H1 (cell line): Measurements from ENCODE around the gene GRK5. TPM values are rescaled to one million over a fixed set of nuclear protein-coding genes. Genes with fewer than 3 reads are reported as not detected.

Experiments used
- CTCF ChIA-PET: fragments of 300-600 bp; sonication (Branson Sonifier 250); formaldehyde crosslinking; loops from one replicate; lab custom pipeline; 2021; ENCODE audit not compliant: partially characterized antibody; lab: Charles Lee
- POLR2A ChIA-PET: fragments of 300-600 bp; sonication (Branson Sonifier 250); formaldehyde crosslinking; loops from one replicate; lab custom pipeline; 2021; ENCODE audit warnings: inconsistent platforms; ENCODE audit not compliant: partially characterized antibody; lab: Charles Lee
- DNase-seq, 2 experiments: peaks; one replicate each; pipeline versions ENCODE4 v3.0.0 to v3.0.0-alpha.2; 2010 to 2022; ENCODE audit warnings: low spot score in 2 of 2, low read depth in 1 of 2, mixed read lengths in 1 of 2
- FAIRE-seq: peaks from 2 replicates; lab custom pipeline; 2011; peaks lifted over from hg19 to GRCh38; lab: Jason Lieb, UNC
- H2AFZ ChIP-seq: 2 replicates; pipeline ENCODE4 v1.8.1; 2012; ENCODE audit warnings: low read length, inconsistent platforms
- H2AK5ac ChIP-seq: 2 replicates; pipeline ENCODE4 v1.6.1; 2013; ENCODE audit warnings: low read depth, low read length
- H2BK120ac ChIP-seq: replicated peaks from 2 replicates; pipeline ENCODE3; 2013; ENCODE audit warnings: low read depth, low read length, inconsistent platforms
- H2BK12ac ChIP-seq: 2 replicates; pipeline ENCODE4 v1.6.1; 2013; ENCODE audit warnings: low read depth, low read length
- H2BK15ac ChIP-seq: 2 replicates; pipeline ENCODE4 v1.6.1; 2013; ENCODE audit warnings: low read length
- H2BK20ac ChIP-seq: 2 replicates; pipeline ENCODE4 v1.6.1; 2013; ENCODE audit warnings: low read length
- H2BK5ac ChIP-seq: 2 replicates; pipeline ENCODE4 v1.6.1; 2013; ENCODE audit warnings: low read depth, low read length
- H3K14ac ChIP-seq: 2 replicates; pipeline ENCODE4 v1.6.1; 2013; ENCODE audit warnings: inconsistent platforms; ENCODE audit not compliant: insufficient read length
- H3K18ac ChIP-seq: 2 replicates; pipeline ENCODE4 v1.6.1; 2013; ENCODE audit warnings: low read length; ENCODE audit errors: extremely low read depth
- H3K23ac ChIP-seq: 2 replicates; pipeline ENCODE4 v1.6.1; 2013; ENCODE audit warnings: inconsistent platforms; ENCODE audit not compliant: insufficient read length
- H3K23me2 ChIP-seq: 2 replicates; pipeline ENCODE4 v1.6.1; 2013; ENCODE audit warnings: low read depth, low read length
- H3K27ac ChIP-seq: 2 replicates; pipeline ENCODE4 v1.6.1; 2011; ENCODE audit warnings: low read depth, low read length, inconsistent platforms
- H3K27me3 ChIP-seq, 4 experiments: replicated peaks in 1 of 4; 1 replicate in 1 of 4; 2 replicates in 3 of 4; pipeline versions ENCODE4 v1.6.1 to v1.8.1; 2011 to 2013; ENCODE audit warnings: low read length in 3 of 4, mild to moderate bottlenecking in 3 of 4, inconsistent platforms in 2 of 4, mixed read lengths in 2 of 4, moderate library complexity in 1 of 4; ENCODE audit not compliant: control insufficient read depth in 3 of 4, insufficient read depth in 3 of 4; ENCODE audit errors: extremely low read depth in 1 of 4
- H3K36me3 ChIP-seq, 4 experiments: 2 replicates each; pipeline versions ENCODE4 v1.6.1 to v1.8.1; 2011 to 2013; ENCODE audit warnings: mild to moderate bottlenecking in 4 of 4, low read length in 3 of 4, moderate library complexity in 2 of 4, control low read depth in 1 of 4, inconsistent platforms in 1 of 4; ENCODE audit not compliant: insufficient read depth in 4 of 4, control insufficient read depth in 2 of 4
- H3K4ac ChIP-seq: replicated peaks from 2 replicates; pipeline ENCODE3; 2013; ENCODE audit warnings: low read length, low read depth, mixed read lengths, inconsistent platforms; ENCODE audit not compliant: insufficient read length
- H3K4me1 ChIP-seq, 4 experiments: replicated peaks in 1 of 4; 1 replicate in 1 of 4; 2 replicates in 3 of 4; pipeline versions ENCODE4 v1.6.1 to v1.8.1; 2011 to 2013; ENCODE audit warnings: low read length in 3 of 4, inconsistent platforms in 2 of 4, mixed read lengths in 1 of 4; ENCODE audit not compliant: insufficient read depth in 4 of 4, control insufficient read depth in 3 of 4
- H3K4me2 ChIP-seq, 2 experiments: 2 replicates each; pipeline versions ENCODE4 v1.6.1 to v1.8.1; 2011 to 2013; ENCODE audit warnings: low read depth in 2 of 2, low read length in 2 of 2, control low read depth in 1 of 2, inconsistent platforms in 1 of 2, mild to moderate bottlenecking in 1 of 2; ENCODE audit not compliant: insufficient read depth in 1 of 2
- H3K4me3 ChIP-seq, 4 experiments: fragments of 200-600, 300-600 bp in 1 of 4; sonication (generic), shearing (Covaris generic), sonication (Bioruptor Twin) in 1 of 4; 2 replicates each; pipeline versions ENCODE4 v1.5.1 to v1.8.1; 2011 to 2016; ENCODE audit warnings: low read length in 4 of 4, low read depth in 3 of 4, control low read depth in 2 of 4, inconsistent platforms in 2 of 4, mild to moderate bottlenecking in 2 of 4, mixed read lengths in 1 of 4, moderate library complexity in 1 of 4; ENCODE audit not compliant: insufficient read depth in 2 of 4; ENCODE audit errors: extremely low read depth in 1 of 4
- H3K56ac ChIP-seq: replicated peaks from 2 replicates; pipeline ENCODE3; 2013; ENCODE audit warnings: low read depth, mild to moderate bottlenecking, mixed read lengths, low read length, inconsistent platforms; ENCODE audit not compliant: insufficient read length
- H3K79me1 ChIP-seq: 2 replicates; pipeline ENCODE4 v1.6.1; 2013; ENCODE audit warnings: low read depth, low read length, control low read depth
- H3K79me2 ChIP-seq, 2 experiments: 2 replicates each; pipeline versions ENCODE4 v1.6.1 to v1.8.1; 2012 to 2013; ENCODE audit warnings: low read length in 2 of 2, mild to moderate bottlenecking in 2 of 2, inconsistent platforms in 1 of 2; ENCODE audit not compliant: insufficient read depth in 2 of 2, control insufficient read depth in 1 of 2
- H3K9ac ChIP-seq, 4 experiments: replicated peaks in 1 of 4; 1 replicate in 1 of 4; 2 replicates in 3 of 4; pipeline versions ENCODE4 v1.6.1 to v1.8.1; 2011 to 2013; ENCODE audit warnings: low read depth in 3 of 4, low read length in 3 of 4, control low read depth in 2 of 4, mild to moderate bottlenecking in 2 of 4, moderate library complexity in 2 of 4, inconsistent platforms in 1 of 4; ENCODE audit errors: extremely low read depth in 1 of 4
- H3K9me3 ChIP-seq, 2 experiments: 2 replicates each; pipeline versions ENCODE4 v1.6.1 to v1.8.1; 2012 to 2013; ENCODE audit warnings: mild to moderate bottlenecking in 2 of 2, moderate library complexity in 2 of 2, control low read depth in 1 of 2, inconsistent platforms in 1 of 2, low read depth in 1 of 2, low read length in 1 of 2, mixed read lengths in 1 of 2; ENCODE audit not compliant: insufficient read depth in 2 of 2
- H4K20me1 ChIP-seq, 2 experiments: replicated peaks in 1 of 2; 2 replicates each; pipeline versions ENCODE3 to v1.8.1; 2011 to 2013; ENCODE audit warnings: inconsistent platforms in 2 of 2, low read length in 2 of 2, mild to moderate bottlenecking in 1 of 2; ENCODE audit not compliant: insufficient read depth in 2 of 2, control insufficient read depth in 1 of 2
- H4K5ac ChIP-seq: 2 replicates; pipeline ENCODE4 v1.6.1; 2013; ENCODE audit warnings: low read length, low read depth, mixed read lengths, inconsistent platforms; ENCODE audit not compliant: insufficient read length
- H4K8ac ChIP-seq: 2 replicates; pipeline ENCODE4 v1.8.0; 2013; ENCODE audit warnings: mild to moderate bottlenecking, moderate library complexity, low read length, inconsistent platforms; ENCODE audit not compliant: insufficient read depth; ENCODE audit errors: extremely low read depth
- H4K91ac ChIP-seq: replicated peaks from 2 replicates; pipeline ENCODE3; 2013; ENCODE audit warnings: low read length, mixed read lengths, inconsistent platforms; ENCODE audit not compliant: insufficient read length
- CEBPB ChIP-seq: IDR thresholded peaks from 2 replicates; pipeline ENCODE4 v1.6.1; 2012; ENCODE audit warnings: low read depth, low read length
- JUND ChIP-seq: IDR thresholded peaks from 2 replicates; pipeline ENCODE4 v1.6.1; 2011; ENCODE audit warnings: mild to moderate bottlenecking, improper control_type of control experiment, low read length
- RAD21 ChIP-seq, 2 experiments: IDR thresholded peaks in 1 of 2; conservative IDR thresholded peaks in 1 of 2; 2 replicates each; pipeline ENCODE4 v1.6.1; 2011; ENCODE audit warnings: low read depth in 2 of 2, low read length in 2 of 2, improper control_type of control experiment in 1 of 2, inconsistent platforms in 1 of 2, mild to moderate bottlenecking in 1 of 2, moderate library complexity in 1 of 2
- SUZ12 ChIP-seq: fragments of 200-600 bp; sonication (generic); IDR thresholded peaks from 2 replicates; pipeline ENCODE4 v1.6.1; 2012; ENCODE audit warnings: mild to moderate bottlenecking, inconsistent platforms, low read length, moderate library complexity, mixed read lengths
- WGBS, 2 experiments: shearing (Covaris generic) in 1 of 2; methylation state at CpG; one replicate each; pipeline versions ENCODE4 v1.1.6 to v1.1.7; 2013 to 2015; ENCODE audit warnings: low lambda C conversion rate in 2 of 2, mixed read lengths in 2 of 2, inconsistent platforms in 1 of 2, low coverage in 1 of 2, missing lambda C conversion rate in 1 of 2; ENCODE audit not compliant: insufficient replicate concordance in 2 of 2, insufficient coverage in 1 of 2, insufficient read length in 1 of 2; ENCODE audit errors: extremely low coverage in 1 of 2, missing lambda C conversion rate in 1 of 2; 5-methylcytosine and 5-hydroxymethylcytosine counted together
- polyA plus RNA-seq, 7 experiments: library from polyadenylated mRNA; depleted of rRNA in 3 of 7; stranded (reverse) in 5 of 7; unstranded in 2 of 7; fragments of >200 nt in 5 of 7; fragments of 200-250 nt in 2 of 7; gene quantifications; 1 replicate in 5 of 7; 2 replicates in 1 of 7; 4 replicates in 1 of 7; pipeline versions ENCODE4 v1.2.1 to v1.2.3, GENCODE V29; 2011 to 2013; ENCODE audit warnings: missing spikeins in 2 of 7, mixed read lengths in 2 of 7
- total RNA-seq: library from RNA; stranded (reverse); fragmentation: NEBNext Ultra II Directional; extraction: Animal tissue kit (Norgen Biotek cat#: 25700); gene quantifications from 2 replicates; pipeline ENCODE4 v1.2.1, GENCODE V29; 2021
- TF ChIP-seq, protein P1 (sequence below), 3 experiments: IDR thresholded peaks; 1 replicate in 2 of 3; 2 replicates in 1 of 3; pipeline versions ENCODE4 v1.5.1 to v1.6.1; 2011; ENCODE audit warnings: low read length in 3 of 3, mild to moderate bottlenecking in 3 of 3, inconsistent platforms in 2 of 3, low read depth in 1 of 3, moderate library complexity in 1 of 3; ENCODE audit not compliant: insufficient read depth in 1 of 3; ENCODE audit errors: control extremely low read depth in 1 of 3
- TF ChIP-seq, protein P2 (sequence below): IDR thresholded peaks from 2 replicates; pipeline ENCODE4 v1.6.1; 2011; ENCODE audit warnings: low read length, improper control_type of control experiment

Gene GRK5
- total and polyA plus RNA-seq, 2 of the 8 experiments (the other 6 are each of a cell fraction or from before 2014, with no cell fraction given), result 0.54 to 2.5 TPM

DNA sequence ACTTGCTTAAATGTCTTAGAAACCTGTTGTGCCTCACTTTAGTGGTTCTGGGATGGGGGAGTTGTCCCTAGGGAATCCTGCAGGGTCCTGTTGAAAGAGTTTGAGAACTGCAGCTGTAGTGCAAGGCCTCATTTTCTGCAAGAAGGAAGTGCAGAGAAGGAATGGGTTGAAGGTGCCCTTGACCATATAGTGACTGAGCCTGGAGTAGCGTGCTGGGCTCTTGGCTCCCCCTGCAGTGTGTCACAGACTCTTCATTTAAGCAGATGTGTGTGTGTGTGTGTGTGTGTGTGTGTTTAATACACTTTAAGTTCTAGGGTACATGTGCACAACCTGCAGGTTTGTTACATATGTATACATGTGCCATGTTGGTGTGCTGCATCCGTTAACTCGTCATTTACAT, 92.2 kb downstream of the GRK5 start:
- H3K27ac ChIP-seq, result no peak overlapping the region
- H3K14ac ChIP-seq, result no peak overlapping the region
- no peaks in the 10 kb centered on the region for H3K27me3 ChIP-seq
- H2AK5ac ChIP-seq, result no peak overlapping the region
- POLR2A ChIA-PET, result no interaction called here
- H3K79me2 ChIP-seq, result no peaks in the 10 kb centered on the region
- H2AFZ ChIP-seq, result no peak overlapping the region
- H3K36me3 ChIP-seq, result no peaks in the 10 kb centered on the region
- no peak overlapping the region for H3K18ac ChIP-seq
- H2BK20ac ChIP-seq, result no peak overlapping the region
- no peak overlapping the region for H3K4me2 ChIP-seq
- H3K4me3 ChIP-seq, result no peak overlapping the region
- WGBS, 2 experiments, result 88% methylated on average over 3 of the region's 3 CpGs; no CpG with 5 or more reads in 1 of the 2 experiments
- no peak overlapping the region for H3K23ac ChIP-seq
- peaks cover 0 to 2% (median 0%) of the 10 kb centered on the region in 4 experiments; a peak in 2 of 7 replicates for H3K4me1 ChIP-seq
- no peak for DNase-seq
- no peaks in the 10 kb centered on the region; the same call in 1 of the 2 replicates for H3K79me1 ChIP-seq
- CTCF ChIA-PET, result interaction anchor here (1.0 to 1.3 kb wide), 2 partner anchors 10 to 146 kb away, joined by 3 to 4 read pairs; no protein-coding TSS in a partner anchor
- TF ChIP-seq RAD21 (IDR thresholded peaks at IDR 0.05 in 1 of 2, conservative IDR thresholded peaks at IDR 0.05 in 1 of 2; ENCODE audit: low read depth in 2 of 2, low read length in 2 of 2) (peak; percentile 41 to 52), CEBPB (no peak), SUZ12 (no peak), JUND (no peak)
- TF ChIP-seq, protein P1, sequence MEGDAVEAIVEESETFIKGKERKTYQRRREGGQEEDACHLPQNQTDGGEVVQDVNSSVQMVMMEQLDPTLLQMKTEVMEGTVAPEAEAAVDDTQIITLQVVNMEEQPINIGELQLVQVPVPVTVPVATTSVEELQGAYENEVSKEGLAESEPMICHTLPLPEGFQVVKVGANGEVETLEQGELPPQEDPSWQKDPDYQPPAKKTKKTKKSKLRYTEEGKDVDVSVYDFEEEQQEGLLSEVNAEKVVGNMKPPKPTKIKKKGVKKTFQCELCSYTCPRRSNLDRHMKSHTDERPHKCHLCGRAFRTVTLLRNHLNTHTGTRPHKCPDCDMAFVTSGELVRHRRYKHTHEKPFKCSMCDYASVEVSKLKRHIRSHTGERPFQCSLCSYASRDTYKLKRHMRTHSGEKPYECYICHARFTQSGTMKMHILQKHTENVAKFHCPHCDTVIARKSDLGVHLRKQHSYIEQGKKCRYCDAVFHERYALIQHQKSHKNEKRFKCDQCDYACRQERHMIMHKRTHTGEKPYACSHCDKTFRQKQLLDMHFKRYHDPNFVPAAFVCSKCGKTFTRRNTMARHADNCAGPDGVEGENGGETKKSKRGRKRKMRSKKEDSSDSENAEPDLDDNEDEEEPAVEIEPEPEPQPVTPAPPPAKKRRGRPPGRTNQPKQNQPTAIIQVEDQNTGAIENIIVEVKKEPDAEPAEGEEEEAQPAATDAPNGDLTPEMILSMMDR (IDR thresholded peaks at IDR 0.05; ENCODE audit: control extremely low read depth in 1 of 3, insufficient read depth in 1 of 3, low read depth in 1 of 3, low read length in 3 of 3), result peak; percentile 4 to 33 (median 17); a peak in 2 of 4 replicates
- TF ChIP-seq, protein P2, sequence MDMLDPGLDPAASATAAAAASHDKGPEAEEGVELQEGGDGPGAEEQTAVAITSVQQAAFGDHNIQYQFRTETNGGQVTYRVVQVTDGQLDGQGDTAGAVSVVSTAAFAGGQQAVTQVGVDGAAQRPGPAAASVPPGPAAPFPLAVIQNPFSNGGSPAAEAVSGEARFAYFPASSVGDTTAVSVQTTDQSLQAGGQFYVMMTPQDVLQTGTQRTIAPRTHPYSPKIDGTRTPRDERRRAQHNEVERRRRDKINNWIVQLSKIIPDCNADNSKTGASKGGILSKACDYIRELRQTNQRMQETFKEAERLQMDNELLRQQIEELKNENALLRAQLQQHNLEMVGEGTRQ, result no peak
- no peaks in the 10 kb centered on the region for H3K23me2 ChIP-seq
- no peak overlapping the region for H2BK5ac ChIP-seq
- H4K8ac ChIP-seq, result no peak overlapping the region
- no peak overlapping the region for H2BK12ac ChIP-seq
- FAIRE-seq, result no peak
- H3K9ac ChIP-seq, result no peak overlapping the region
- no peak overlapping the region for H2BK15ac ChIP-seq
- H4K91ac ChIP-seq, result no peak overlapping the region
- H4K5ac ChIP-seq, result no peak overlapping the region
- H3K56ac ChIP-seq, result no peak overlapping the region
- H3K4ac ChIP-seq, result no peak overlapping the region
- no peak overlapping the region for H2BK120ac ChIP-seq
- peaks cover 0 to 2% of the 10 kb centered on the region in 2 experiments; a peak in 1 of 4 replicates for H3K9me3 ChIP-seq
- H4K20me1 ChIP-seq, result no peaks in the 10 kb centered on the region
